Astrocyte (in vitro differentiated cells and primary cell): ENCODE data around the gene HNRNPC. TPM values are rescaled to one million over a fixed set of nuclear protein-coding genes. Genes with fewer than 3 reads are reported as not detected.

ENCODE experiments used
- total RNA-seq: library from RNA; stranded (reverse); gene quantifications from 2 replicates; pipeline ENCODE4 v1.2.1, GENCODE V29; 2021

HNRNPC gene
- total RNA-seq, 1 donor from 2014 or later: 525 TPM

Other genes starting within 250 kb of the HNRNPC start
- 11.8 and 12.6 TPM in 2 replicates for gene NDRG2, start 244.4 kb downstream of the HNRNPC start, total RNA-seq
- gene TPPP2, start 239.2 kb downstream of the HNRNPC start, total RNA-seq: not detected in 2 replicates
- gene RNASE13, start 234.6 kb downstream of the HNRNPC start, total RNA-seq: not detected in 2 replicates
- 0.19 TPM in 1 of 2 replicates, not detected in the other for gene RNASE7, start 227.1 kb downstream of the HNRNPC start, total RNA-seq
- gene RNASE8, start 211.6 kb downstream of the HNRNPC start, total RNA-seq: not detected in 2 replicates
- gene ARHGEF40, start 199.1 kb downstream of the HNRNPC start, total RNA-seq: 99.9 and 129 TPM in 2 replicates
- 24.2 and 31.9 TPM in 2 replicates for gene ZNF219, start 170.8 kb downstream of the HNRNPC start, total RNA-seq
- 1.4 and 2.2 TPM in 2 replicates for gene TMEM253, start 168.4 kb downstream of the HNRNPC start, total RNA-seq
- gene OR5AU1, start 113.4 kb downstream of the HNRNPC start, total RNA-seq: not detected in 2 replicates
- not detected in 2 replicates for gene RPGRIP1, start 10.6 kb upstream of the HNRNPC start, total RNA-seq
- gene SUPT16H, start 114.6 kb upstream of the HNRNPC start, total RNA-seq: 65.7 and 74.3 TPM in 2 replicates
- gene CHD8, start 186.7 kb upstream of the HNRNPC start, total RNA-seq: 108 and 111 TPM in 2 replicates
- 48.5 and 49.9 TPM in 2 replicates for gene RAB2B, start 207.5 kb upstream of the HNRNPC start, total RNA-seq
- 88.8 and 92.2 TPM in 2 replicates for gene TOX4, start 207.8 kb upstream of the HNRNPC start, total RNA-seq
- 40.0 and 44.0 TPM in 2 replicates for gene METTL3, start 241.9 kb upstream of the HNRNPC start, total RNA-seq